Mucosa of gallbladder (tissue), 1 donor: ENCODE results near the gene PRKACB. TPM values are rescaled to one million over a fixed set of nuclear protein-coding genes. Genes with fewer than 3 reads are reported as not detected.
"Not testable (repeated sequence)": the region's sequence is repeated elsewhere in the genome, so short reads cannot be mapped to it uniquely, and the experiment has no call there.

Source experiments
- DNase-seq: peaks from one replicate; pipeline ENCODE4 v3.0.0-alpha.2; 2020; ENCODE audit warnings: low spot score
- total RNA-seq: library from RNA; stranded (reverse); gene quantifications from one replicate; pipeline ENCODE4 v1.2.1, GENCODE V29; 2021
- donor health status: DM: no; HTN: no; CAD: no.

PRKACB gene
- total RNA-seq, 1 donor from 2014 or later = 70.5 TPM

DNA sequence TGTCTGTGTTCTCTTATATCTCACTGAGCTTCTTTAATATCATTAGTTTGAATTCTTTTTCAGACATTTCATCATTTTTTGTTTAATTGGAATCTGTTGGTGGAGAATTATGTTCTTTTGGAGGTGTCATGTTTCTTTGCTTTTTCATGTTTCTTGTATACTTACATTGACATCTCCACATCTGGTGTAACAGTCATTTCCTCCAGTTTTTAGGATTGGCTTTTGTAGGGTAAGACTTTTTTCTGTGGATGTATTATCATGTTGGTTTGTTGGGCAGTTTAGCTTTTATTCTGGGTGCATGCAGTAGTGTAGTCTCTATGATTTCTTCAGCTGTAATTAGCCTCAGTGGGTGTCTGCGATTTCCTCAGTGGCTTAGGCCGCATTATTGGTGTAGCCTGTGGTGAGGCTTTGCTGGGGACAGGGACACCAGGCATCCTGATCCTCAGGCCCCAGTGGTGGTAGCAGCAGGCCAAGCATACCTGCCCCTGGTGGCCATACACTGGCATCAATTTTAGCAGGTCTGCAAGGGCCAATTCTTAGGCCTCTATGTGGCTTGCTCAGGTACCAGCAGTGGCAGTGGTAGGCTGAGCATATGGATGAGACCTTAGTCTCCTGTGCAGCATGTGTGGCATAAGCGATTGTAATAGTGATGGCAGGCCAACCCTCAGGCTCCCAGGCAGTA is 79.8 kb downstream of the PRKACB start:
- DNase-seq = no peak

GRCh38 chr1:84224905-84225304 is 80.8 kb downstream of the PRKACB start:
- no peak for DNase-seq

- no peak for DNase-seq
These were observed 81.6 kb downstream of the PRKACB start for GRCh38 chr1:84225646-84226045.

DNA sequence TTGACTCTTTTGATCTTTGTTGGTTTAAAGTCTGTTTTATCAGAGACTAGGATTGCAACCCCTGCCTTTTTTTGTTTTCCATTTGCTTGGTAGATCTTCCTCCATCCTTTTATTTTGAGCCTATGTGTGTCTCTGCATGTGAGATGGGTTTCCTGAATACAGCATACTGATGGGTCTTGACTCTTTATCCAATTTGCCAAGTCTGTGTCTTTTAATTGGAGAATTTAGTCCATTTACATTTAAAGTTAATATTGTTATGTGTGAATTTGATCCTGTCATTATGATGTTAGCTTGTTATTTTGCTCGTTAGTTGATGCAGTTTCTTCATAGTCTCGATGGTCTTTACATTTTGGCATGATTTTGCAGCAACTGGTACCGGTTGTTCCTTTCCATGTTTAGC is 88.6 kb downstream of the PRKACB start:
- DNase-seq = not testable (repeated sequence)

DNA sequence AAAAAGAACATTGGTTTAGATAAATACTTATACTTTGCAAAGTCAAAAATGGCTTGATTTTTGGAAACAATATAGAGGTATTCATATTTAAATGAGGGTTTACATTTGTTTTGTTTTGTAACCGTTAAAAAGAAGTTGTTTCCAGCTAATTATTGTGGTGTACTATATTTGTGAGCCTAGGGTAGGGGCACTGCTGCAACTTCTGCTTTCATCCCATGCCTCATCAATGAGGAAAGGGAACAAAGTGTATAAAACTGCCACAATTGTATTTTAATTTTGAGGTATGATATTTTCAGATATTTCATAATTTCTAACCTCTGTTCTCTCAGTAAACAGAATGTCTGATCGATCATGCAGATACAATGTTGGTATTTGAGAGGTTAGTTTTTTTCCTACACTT is 92.2 kb downstream of the PRKACB start:
- no peak for DNase-seq

- DNase-seq = no peak
These were observed 98.6 kb downstream of the PRKACB start for GRCh38 chr1:84242641-84243040.

- no peak for DNase-seq
These were observed 101.5 kb downstream of the PRKACB start for GRCh38 chr1:84245563-84245962.

- DNase-seq = no peak
These were observed 102.1 kb downstream of the PRKACB start for GRCh38 chr1:84246213-84246612.

- no peak for DNase-seq
These were observed 103.6 kb downstream of the PRKACB start for GRCh38 chr1:84247425-84248220.

DNA sequence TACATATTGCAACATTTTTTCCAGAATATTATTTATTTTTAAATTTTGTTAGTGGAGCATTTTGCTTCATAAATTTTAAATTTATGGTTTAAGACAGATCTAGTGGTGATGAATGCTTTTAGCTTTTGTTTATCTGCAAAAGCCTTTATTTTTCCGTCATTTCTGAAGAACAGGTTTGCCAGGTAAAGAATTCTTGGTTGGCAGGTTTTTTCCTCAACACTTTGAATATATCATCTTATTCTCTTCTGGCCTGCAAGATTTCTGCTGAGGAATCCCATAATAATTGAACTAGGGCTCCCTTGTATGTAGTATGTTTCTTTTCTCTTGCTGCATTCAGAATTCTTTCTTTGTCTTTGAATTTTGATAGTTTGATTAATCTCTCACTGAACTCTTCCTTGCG is 106.6 kb downstream of the PRKACB start:
- no peak for DNase-seq

- no peak for DNase-seq
These were observed 109.0 kb downstream of the PRKACB start for GRCh38 chr1:84253036-84253435.

GRCh38 chr1:84253891-84254290 is 109.8 kb downstream of the PRKACB start:
- peak; percentile 82 for DNase-seq

GRCh38 chr1:84254703-84255238 is 110.7 kb downstream of the PRKACB start:
- no peak for DNase-seq

DNA sequence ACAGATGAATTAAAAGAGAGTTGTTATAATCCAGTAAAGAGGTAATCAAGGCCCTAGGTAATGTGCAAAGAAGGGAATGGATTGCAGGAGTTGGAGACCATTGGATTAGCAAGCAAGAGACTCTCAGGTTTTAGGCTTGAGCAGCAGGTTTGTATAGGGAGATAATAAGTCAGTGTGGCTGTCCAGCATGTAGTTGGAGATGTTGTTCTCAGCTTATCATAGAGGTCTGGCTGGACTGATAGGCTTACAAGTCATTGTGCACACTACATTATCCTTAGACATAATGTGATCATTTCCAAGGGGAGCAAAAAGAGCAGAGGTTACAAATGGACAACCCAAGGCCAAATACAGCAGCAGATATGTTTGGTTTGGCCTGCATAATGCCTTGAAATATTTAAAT is 111.5 kb downstream of the PRKACB start:
- DNase-seq = no peak

DNA sequence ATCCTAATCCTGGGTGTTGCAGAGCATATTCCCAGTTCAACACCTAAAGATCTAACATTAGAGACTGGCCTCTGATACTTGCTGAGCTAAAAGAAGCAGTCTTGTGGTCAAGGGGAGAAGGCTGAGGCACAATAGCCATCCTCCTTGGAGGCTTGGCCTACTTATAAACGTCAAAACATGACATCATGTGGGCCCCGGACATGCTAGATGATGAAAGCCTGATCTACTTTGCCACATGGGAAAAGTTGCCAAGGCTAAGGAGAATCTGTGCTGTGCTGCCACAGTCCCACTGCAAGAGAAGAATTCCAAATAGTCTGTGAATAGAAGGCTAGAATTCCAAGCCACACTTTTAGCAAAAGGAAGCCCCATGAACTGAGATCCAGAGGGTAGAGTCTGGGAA is 113.5 kb downstream of the PRKACB start:
- no peak for DNase-seq

- DNase-seq = no peak
These were observed 115.3 kb downstream of the PRKACB start for GRCh38 chr1:84259376-84259775.

DNA sequence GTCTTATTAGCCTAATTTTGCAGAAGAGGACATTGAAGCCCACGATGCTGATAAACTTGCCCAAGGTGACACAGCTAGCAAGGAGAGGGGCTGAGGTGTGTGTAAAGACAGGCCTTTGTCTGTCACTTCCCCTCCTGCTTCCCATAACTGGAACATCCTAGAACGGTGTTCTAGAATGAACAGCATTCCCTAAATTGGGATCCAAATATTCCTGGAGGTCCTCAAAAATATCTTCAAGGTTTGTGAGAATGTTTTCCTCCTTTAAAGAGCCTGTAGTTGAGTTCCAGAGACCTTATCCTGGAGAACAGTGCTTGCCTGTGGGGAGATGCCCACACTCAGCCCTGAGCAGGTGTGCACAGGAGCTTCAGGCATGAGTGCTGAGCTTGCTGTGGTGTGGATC is 115.9 kb downstream of the PRKACB start:
- no peak for DNase-seq

GRCh38 chr1:84260852-84261518 is 116.9 kb downstream of the PRKACB start:
- DNase-seq = no peak

GRCh38 chr1:84264961-84265360 is 120.9 kb downstream of the PRKACB start:
- no peak for DNase-seq

DNA sequence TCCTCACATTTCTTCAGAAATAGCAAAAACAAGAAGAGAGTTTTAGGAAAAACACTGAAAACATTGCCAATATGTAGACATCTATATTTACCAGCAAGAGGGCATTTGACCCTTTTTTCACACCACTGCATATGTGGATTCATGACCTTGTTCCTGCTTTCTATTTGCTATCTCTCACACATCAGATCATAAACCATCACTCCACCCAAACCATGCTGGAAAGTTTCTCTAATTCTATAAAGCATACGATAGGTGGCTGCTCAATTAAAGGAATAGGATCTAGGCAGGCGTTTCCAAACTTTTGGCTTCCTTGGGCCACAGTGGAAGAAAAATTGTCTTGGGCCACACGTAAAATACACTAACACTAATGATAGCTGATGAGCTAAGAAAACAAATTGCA is 121.8 kb downstream of the PRKACB start:
- no peak for DNase-seq

- no peak for DNase-seq
These were observed 122.7 kb downstream of the PRKACB start for GRCh38 chr1:84266748-84267147.

DNA sequence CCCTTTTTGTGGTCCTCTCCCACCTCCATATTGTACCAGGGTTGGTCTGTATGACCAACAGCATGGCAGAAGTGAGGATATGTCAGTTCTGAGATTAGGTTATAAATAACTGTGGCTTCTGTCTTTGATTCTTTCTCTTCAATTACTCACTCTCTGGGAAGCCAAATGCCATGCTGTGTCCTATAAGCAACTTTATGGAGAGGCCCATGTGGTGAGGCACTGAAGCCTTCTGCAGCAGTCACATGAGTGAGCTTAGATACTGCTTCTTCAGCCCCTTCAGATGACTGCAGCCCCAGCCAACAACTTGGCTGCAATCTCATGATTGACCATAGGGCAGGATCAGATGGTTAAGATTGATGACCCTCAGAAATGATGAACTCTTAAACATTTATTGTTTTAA is 123.4 kb downstream of the PRKACB start:
- no peak for DNase-seq

- no peak for DNase-seq
These were observed 124.3 kb downstream of the PRKACB start for GRCh38 chr1:84268346-84268745.
